CD4-positive, alpha-beta T cell treated with Interferon alpha-2 for 1 hour (primary cell): Measurements from ENCODE around the gene TCERG1L.
"Not testable (repeated sequence)": the region's sequence is repeated elsewhere in the genome, so short reads cannot be mapped to it uniquely, and the experiment has no call there.

Source experiments
- DNase-seq, 2 donors: peaks; one replicate each; pipeline ENCODE4 v3.0.0-alpha.2; 2020 to 2022

The TCERG1L gene

GRCh38 chr10:131311661-131312477, at the start of gene TCERG1L:
Gene TCERG1L, minus strand, starts transcription at chr10:131311721. Its CDS starts 86 bp downstream, at chr10:131311635.
- DNase-seq: peak in 1 of 2 donors; percentile 9

- no peak for DNase-seq
Observed at GRCh38 chr10:131358741-131359442, 47.4 kb upstream of the TCERG1L start.

DNA sequence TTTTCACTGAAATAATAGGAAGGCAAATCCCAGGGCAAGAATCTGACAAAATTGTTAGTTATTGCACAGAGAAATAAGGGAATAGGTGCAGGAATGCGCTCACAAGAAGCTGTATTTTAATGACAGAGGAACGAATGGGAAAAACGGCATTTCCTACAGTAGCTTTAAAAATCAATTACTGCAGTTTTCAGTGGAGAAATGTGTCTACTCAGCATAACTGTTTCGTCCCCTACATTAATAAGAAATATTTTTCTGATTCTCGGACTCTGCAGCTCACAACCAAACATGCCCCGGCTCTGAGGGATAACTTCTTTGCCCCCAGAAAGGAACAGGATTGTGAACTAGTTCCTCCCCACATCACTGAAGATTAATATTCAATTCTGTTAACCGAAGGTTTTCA, 44.9 kb upstream of the TCERG1L start:
- DNase-seq: no peak

GRCh38 chr10:131355881-131356280, 44.4 kb upstream of the TCERG1L start:
- no peak for DNase-seq

DNA sequence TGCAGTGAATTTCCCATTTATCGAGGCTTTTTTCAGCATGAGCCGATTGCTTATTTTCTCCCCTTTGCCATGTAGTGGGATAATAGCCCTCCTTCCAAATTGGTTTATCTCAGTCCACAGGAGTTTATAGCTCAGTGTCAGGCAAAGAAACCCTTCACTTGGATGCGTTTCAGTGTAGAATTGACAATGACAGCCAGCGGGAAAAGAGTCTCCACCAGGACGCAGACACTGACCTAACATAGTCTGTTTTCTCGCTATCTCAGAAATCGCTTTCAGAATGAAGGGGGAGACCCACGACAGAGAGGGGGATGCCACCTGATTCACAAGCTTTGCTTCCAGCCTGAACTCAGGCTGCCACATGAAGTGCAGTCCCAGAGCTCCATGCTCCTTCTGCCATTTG, 43.5 kb upstream of the TCERG1L start:
- no peak for DNase-seq

DNA sequence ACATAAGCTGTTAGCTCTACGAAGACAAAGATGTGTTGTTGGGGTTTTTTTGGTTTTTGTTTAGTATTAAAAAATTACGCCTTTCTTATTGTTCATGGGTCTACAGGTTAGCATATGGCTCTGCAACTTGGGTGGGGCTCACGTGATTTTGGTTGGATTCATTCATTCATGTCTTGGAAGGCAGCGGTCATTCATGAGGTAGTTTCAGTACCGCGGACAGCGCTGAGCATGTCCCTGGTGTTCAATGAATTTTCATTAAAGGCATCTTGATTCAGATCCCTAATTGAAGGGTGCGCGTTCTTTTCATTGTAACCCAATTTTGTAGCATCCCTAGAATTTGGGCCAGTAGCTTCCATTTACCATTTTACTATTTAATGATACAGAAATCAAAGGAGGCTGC, 42.9 kb upstream of the TCERG1L start:
- no peak for DNase-seq

- no peak for DNase-seq
Observed at GRCh38 chr10:131352765-131353290, 41.3 kb upstream of the TCERG1L start.

DNA sequence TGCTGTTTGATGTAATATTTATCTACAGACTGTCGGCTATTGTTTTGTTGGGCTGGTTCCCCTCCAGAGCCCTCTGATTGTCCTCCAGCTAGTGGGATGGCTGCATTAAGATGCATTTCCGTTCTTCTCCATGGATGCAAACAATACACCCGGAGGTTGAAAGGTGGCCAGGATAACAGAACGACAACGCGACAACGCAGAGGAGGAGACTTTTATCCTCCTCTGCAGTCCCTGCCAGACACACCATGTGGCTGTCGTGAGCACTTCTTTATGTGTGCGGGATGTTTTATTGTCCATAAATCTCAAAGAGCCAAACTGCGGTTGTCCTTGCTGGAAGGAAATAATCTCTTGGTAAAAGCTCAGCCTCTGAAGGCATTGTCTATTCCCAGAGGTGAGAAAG, 39.1 kb upstream of the TCERG1L start:
- no peak for DNase-seq

- no peak for DNase-seq
Observed at GRCh38 chr10:131350245-131350644, 38.7 kb upstream of the TCERG1L start.

DNA sequence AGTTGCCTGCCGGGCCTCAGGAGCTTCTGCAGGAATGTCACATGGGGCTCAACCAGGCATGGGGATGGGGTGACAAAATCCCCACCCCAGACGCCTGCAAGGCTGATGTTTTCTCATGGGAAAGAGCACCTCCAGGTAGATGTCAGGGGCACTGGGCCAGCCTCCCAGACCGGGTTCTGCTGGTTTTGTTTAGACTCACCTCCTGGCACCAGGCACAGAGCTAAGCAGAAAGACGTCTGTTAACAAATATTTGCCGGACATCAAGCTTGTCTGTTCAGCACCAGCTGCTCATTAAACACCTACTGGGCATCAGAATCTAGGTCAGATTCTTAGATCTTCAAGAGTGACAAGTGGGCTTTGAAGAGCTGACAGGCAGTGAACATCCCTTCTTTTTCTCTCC, 34.9 kb upstream of the TCERG1L start:
- DNase-seq: no peak

GRCh38 chr10:131345691-131346090, 34.2 kb upstream of the TCERG1L start:
- DNase-seq: no peak

GRCh38 chr10:131344747-131345146, 33.2 kb upstream of the TCERG1L start:
- no peak for DNase-seq

- no peak for DNase-seq
Observed at GRCh38 chr10:131337741-131338140, 26.2 kb upstream of the TCERG1L start.

GRCh38 chr10:131332821-131333220, 21.3 kb upstream of the TCERG1L start:
- no peak for DNase-seq

- DNase-seq: no peak
Observed at GRCh38 chr10:131323880-131324279, 12.4 kb upstream of the TCERG1L start.

- DNase-seq: no peak
Observed at GRCh38 chr10:131323025-131323424, 11.5 kb upstream of the TCERG1L start.

DNA sequence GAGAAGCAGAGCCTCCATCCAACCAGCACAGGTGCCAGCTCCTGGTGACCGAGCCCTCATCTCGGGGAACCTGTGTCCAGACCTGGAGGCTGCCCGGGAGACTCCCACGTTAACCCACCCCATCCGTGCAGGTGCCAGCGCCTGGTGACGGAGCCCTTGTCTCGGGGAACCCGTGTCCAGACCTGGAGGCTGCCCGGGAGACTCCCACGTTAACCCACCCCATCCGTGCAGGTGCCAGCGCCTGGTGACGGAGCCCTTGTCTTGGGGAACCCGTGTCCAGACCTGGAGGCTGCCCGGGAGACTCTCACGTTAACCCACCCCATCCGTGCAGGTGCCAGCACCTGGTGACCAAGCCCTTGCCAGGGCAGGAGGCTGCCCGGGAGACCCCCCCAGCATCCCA, 11.1 kb upstream of the TCERG1L start:
- DNase-seq: not testable (repeated sequence)

GRCh38 chr10:131320860-131321604, 9.5 kb upstream of the TCERG1L start:
- DNase-seq: no peak

DNA sequence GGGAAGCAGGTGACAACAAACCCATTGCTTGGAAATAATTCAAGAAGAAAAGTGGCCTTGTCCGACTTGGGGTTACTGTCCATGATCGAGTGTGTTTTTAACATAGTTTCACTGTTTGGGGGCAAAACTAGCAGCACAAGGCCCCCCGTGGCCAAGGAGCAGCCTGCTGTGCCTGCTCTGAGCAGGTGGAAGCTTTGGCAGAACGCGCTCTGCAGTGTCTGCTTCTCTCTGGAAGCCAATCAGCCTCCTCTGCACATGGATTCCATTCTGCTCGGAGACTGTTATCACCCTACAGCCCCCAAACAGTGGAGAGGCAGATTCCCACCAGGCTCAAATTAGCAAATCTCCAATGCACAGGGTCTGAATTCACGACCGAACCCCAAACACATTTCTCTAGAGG, 7.3 kb upstream of the TCERG1L start:
- no peak for DNase-seq

- DNase-seq: no peak
Observed at GRCh38 chr10:131318291-131318690, 6.8 kb upstream of the TCERG1L start.

DNA sequence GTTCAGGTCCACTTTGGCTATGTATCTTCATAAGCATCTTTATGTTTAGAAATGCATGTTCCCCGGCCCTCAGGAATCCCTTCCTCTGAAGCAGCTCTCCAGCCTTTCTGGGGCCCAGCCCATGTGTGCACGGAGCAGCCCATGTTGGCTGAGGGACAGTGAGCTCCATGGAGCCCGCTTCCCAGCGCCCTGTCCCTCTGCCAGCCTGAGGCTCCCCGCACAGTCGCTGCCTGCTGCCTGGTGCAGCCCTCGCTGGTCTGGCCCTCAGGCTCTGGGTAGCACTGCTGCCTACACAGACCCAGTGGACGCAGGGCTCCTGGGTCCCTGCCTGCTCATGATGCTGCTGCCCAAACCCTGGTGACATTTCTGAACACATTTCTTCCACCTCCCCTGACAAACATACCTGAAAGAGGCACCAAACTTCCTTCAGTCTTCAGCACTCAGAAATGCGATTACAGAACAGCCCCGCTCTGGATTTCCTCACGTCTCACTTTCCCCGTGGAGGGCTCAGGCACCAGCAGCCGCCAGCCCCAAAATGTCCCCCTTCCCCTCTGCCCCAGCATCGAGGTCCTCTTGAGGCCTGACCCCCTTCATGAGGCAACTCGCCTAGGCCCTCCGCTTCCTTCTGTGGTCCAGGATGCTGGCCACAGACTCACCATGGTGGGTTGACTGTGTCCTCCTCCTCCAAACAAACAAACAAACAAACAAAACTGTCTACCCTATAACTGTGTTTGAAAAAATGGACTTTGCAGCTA, 5.0 kb upstream of the TCERG1L start:
- no peak for DNase-seq

DNA sequence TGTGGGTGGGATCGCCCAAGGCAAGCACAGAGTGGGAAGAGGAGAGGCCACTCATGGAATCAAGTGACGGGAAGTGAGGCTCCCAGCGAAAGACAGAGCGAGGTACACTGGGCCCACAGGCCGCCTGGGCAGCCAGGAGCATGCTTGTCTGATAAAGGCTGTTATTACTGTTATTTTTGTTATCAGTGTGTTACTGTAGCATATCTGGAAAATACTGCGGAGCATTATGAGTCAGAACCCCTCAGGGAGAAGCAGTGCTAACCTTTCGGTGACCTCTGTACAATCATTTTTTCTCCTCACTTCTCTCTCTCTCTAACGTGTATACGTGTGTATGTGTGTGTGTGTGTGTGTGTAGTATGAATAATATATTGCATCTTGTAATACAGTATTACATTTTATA, 3.8 kb upstream of the TCERG1L start:
- no peak for DNase-seq

DNA sequence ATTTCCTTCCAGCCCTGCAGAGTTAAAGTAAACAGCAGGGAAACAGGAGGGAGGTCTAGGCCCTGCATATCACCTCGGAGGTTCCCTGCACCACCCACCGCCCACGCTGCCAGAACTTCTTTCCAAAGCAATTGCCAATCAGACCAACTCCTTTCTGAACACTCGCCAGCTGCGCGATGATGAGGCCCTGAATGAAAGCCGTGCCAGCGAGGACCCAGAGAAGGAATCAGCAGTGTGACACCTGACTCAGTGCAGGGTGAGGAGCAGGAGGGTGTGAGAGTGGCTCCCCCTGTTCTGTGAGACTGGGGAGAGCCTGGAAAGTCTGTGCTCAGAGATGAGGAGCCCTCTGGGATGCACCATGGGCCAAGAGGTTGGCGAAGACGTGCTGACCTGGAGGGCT, 3.3 kb upstream of the TCERG1L start:
- no peak for DNase-seq
